GM12892 (cell line): ENCODE measurements around the gene BCL2A1.

Experiments
- DNase-seq: peaks from one replicate; pipeline ENCODE4 v3.0.0; 2011; ENCODE audit not compliant: insufficient read length
- FAIRE-seq: peaks from 2 replicates; lab custom pipeline; 2011; peaks lifted over from hg19 to GRCh38; lab: Jason Lieb, UNC
- POLR2A ChIP-seq: IDR thresholded peaks from 2 replicates; pipeline ENCODE4 v1.6.1; 2011; ENCODE audit warnings: low read depth, low read length, control low read depth
- POLR2AphosphoS5 ChIP-seq: IDR thresholded peaks from 2 replicates; pipeline ENCODE4 v1.6.1; 2011; ENCODE audit warnings: low read depth, low read length, control low read depth
- TAF1 ChIP-seq: IDR thresholded peaks from 2 replicates; pipeline ENCODE4 v1.6.1; 2011; ENCODE audit warnings: low read depth, mild to moderate bottlenecking, control low read depth, low read length, borderline replicate concordance

BCL2A1 gene

DNA sequence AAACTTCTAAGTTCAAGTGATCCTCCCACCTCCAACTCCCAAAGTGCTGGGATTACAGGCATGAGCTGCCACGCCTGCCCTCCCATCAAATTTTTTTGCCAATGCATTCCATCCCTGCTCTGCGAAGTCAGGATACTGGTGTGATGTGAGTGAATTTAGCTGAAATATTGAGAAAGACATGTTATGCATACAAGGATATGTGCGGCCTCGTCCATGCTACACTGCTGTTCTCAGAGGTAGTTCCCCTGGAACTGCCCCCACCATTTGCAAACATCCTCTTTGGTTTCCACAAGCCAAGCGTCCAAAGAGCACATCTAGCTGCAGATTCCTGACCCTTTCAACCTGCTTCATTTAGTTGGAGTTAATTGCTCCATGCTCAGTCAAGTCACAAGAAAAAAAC lies 36.5 kb upstream of the BCL2A1 start:
- TF ChIP-seq POLR2AphosphoS5, result no peak
- TF ChIP-seq TAF1, result no peak
- TF ChIP-seq POLR2A, result no peak
- DNase-seq (no peak), FAIRE-seq (no peak)

DNA sequence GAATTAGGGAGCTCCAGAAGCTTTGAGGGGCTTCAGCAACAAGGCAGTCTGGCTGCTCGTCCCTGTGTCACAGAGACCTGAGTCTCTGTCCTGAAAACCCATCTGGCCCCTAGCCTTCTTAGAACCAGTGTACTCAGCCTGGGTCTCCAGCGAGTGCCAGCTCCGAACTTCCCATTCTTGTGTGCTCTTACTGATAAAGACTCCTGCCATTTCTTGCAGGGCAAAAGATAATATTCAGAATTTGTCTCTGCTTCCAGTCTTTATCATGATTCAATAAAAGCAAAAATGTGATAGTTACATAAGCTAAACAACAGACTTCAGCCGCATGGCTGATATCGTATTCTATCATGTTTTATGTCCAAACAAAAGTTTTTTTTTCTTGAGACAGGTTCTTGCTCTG lies 36.0 kb upstream of the BCL2A1 start:
- TF ChIP-seq POLR2AphosphoS5, result no peak
- no peak for TF ChIP-seq POLR2A
- no peak for TF ChIP-seq TAF1
- no peak for FAIRE-seq
- no peak for DNase-seq

- FAIRE-seq (peak; percentile 54), DNase-seq (no peak)
- TF ChIP-seq POLR2A, result no peak
- no peak for TF ChIP-seq POLR2AphosphoS5
- TF ChIP-seq TAF1, result no peak
Measured at GRCh38 chr15:80003934-80004472, 33.0 kb upstream of the BCL2A1 start.

- no peak for TF ChIP-seq POLR2AphosphoS5
- TF ChIP-seq POLR2A, result no peak
- TF ChIP-seq TAF1, result no peak
- FAIRE-seq (peak; percentile 50), DNase-seq (no peak)
Measured at GRCh38 chr15:80003171-80003570, 32.2 kb upstream of the BCL2A1 start.

GRCh38 chr15:80002267-80002666 lies 31.3 kb upstream of the BCL2A1 start:
- DNase-seq (no peak), FAIRE-seq (no peak)
- TF ChIP-seq POLR2A (no peak), POLR2AphosphoS5 (no peak), TAF1 (no peak)

DNA sequence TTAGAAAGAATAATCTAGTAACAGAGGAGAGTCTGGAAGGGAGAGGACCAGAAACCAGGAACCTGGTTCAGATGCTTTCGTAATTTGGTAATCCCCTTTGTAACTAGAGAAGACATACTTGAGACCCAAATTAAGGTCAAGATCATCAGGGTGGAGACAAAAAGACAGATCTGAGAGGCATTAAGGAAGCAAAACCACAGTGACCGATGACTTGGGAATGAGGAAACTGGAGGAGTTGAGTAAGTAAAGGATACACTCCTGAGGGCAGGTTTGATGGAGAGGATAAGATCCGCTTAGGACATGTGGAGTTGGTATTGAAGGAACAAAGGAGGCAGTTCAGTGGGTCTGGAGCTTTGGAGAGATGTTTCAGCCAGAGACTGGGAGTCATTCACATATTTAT lies 23.6 kb upstream of the BCL2A1 start:
- TF ChIP-seq POLR2A (no peak), TAF1 (no peak), POLR2AphosphoS5 (no peak)
- FAIRE-seq, result no peak
- DNase-seq, result no peak

DNA sequence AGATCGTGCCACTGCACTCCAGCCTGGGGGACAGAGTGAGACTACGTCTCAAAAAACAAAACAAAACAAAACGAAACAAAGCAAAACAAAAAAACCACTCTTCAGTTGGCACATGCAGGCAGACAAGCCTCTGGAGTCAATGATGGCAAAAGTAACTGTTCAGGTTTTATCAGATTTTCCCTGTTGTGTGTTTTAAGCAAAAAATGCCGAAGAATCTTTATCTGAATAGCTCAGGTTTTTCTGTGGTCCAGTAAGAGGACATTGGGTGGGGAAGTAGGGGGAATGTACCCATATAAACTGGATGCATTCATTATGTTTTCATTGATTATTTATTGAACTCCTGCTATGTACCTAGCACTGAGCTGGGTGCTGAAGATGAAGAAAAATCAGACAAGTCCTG lies 20.8 kb upstream of the BCL2A1 start:
- no peak for TF ChIP-seq POLR2AphosphoS5
- no peak for TF ChIP-seq POLR2A
- TF ChIP-seq TAF1, result no peak
- FAIRE-seq, result no peak
- no peak for DNase-seq

DNA sequence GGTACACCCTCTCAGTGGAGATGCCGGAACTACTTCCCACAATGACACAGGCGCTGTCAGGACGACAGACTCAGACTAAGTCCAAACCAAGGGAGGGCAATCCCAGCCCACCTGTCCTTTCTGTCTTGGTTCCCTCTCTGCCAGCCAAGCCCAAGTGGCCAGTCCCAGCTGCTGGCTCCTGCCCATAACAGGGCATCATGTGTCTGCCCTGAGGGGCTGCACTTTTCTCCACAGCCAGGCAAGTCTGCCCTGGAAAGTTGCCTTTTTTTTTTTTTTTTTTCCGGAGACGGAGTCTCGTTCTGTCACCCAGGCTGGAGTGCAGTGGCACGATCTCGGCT lies 20.0 kb upstream of the BCL2A1 start:
- TF ChIP-seq POLR2AphosphoS5 (no peak), TAF1 (no peak), POLR2A (no peak)
- FAIRE-seq (no peak), DNase-seq (no peak)

- TF ChIP-seq POLR2AphosphoS5 (no peak), TAF1 (no peak), POLR2A (no peak)
- no peak for DNase-seq
- FAIRE-seq, result peak; percentile 58
Measured at GRCh38 chr15:79990280-79990996, 19.4 kb upstream of the BCL2A1 start.

GRCh38 chr15:79989682-79990081 lies 18.7 kb upstream of the BCL2A1 start:
- TF ChIP-seq POLR2AphosphoS5 (no peak), POLR2A (no peak), TAF1 (no peak)
- FAIRE-seq (no peak), DNase-seq (no peak)

DNA sequence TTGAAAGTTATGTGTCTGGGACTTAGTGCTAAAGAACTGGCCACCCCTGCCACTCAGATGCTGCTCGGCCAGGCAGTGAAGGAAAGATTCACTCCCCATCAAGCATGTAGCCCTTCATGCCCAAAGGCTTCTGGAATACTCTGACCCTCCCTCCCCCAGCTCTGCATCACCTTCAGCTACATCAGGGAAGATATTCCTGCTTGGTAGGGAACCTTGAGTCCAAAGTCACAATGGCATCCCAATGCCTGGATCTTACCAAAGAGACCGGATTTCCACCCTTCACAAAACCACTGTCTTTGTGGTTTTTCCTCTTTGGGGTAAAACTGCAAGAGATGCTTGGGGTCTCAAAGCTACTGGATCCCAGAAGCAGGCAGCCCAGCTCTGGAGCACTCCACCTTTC lies 18.2 kb upstream of the BCL2A1 start:
- FAIRE-seq (no peak), DNase-seq (no peak)
- no peak for TF ChIP-seq POLR2A
- TF ChIP-seq POLR2AphosphoS5, result no peak
- no peak for TF ChIP-seq TAF1

DNA sequence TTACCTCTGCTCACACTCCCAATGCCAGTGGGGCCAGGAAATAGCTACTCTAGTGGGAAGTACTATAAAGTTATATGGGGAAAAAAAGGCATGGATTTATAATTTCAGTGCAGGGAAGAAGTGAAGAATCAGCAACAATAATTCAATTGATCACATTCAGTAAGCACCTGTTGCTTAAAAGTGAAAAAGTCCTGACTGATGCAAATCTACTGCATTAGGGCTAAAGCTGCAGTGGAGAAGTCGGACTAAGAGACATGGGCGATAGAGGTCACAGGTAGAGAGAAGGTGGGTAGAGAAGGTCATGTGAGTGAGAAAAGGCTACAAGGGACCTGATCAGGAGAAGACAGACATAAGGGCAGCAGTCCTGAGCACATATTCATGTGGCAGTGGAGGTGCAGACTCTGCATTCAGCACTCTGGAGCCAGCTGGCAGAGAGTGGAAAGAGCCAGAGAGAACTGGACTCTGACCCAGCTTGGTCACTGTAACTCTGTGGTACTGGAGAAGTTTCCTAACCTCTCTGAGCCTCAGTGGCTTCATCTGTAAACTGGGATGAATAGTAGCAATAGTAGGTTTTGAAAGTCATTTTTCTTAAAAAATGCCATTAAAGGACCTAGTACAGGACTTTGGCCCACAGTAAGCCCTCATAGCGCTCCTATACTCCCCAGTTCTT lies 17.6 kb upstream of the BCL2A1 start:
- FAIRE-seq, result no peak
- DNase-seq, result no peak
- TF ChIP-seq POLR2A (no peak), POLR2AphosphoS5 (no peak), TAF1 (no peak)

DNA sequence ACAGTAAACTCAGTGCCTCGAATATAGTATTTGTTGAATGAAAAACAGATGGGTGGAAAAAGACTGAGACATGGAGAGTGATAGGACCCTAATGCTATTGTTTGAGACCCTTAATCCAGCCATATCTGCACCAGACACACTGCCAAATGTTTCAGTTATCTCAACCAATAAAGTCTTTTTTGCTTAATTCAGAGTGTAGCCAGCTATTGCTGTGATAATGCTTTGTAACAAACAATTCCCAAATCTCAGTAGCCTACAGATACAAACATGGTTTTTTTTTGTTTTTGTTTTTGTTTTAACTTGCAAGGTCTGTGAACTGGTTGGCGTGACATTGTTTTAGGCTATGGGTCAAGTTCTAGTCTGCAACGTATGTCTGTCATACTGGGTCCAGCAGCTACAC lies 17.0 kb upstream of the BCL2A1 start:
- TF ChIP-seq POLR2A, result no peak
- TF ChIP-seq TAF1, result no peak
- no peak for TF ChIP-seq POLR2AphosphoS5
- DNase-seq (no peak), FAIRE-seq (peak; percentile 62)

- DNase-seq (no peak), FAIRE-seq (no peak)
- TF ChIP-seq POLR2A (no peak), TAF1 (no peak), POLR2AphosphoS5 (no peak)
Measured at GRCh38 chr15:79987569-79987955, 16.6 kb upstream of the BCL2A1 start.
